ENCODE results near the gene HDAC8. TPM values are rescaled to one million over a fixed set of nuclear protein-coding genes. Genes with fewer than 3 reads are reported as not detected.
"Not testable (repeated sequence)": the region's sequence is repeated elsewhere in the genome, so short reads cannot be mapped to it uniquely, and the experiment has no call there.

Gene HDAC8
- total RNA-seq, 1 experiment from 2014 or later: 21.4 TPM

- Histone ChIP-seq H3K27me3 (ENCODE audit: insufficient read depth, low read length) (no peaks in the 10 kb centered on the region), H3K4ac (ENCODE audit: low read depth, low read length) (no peak overlapping the region), H3K18ac (ENCODE audit: insufficient read length, low read depth, low read length) (no peak overlapping the region), H4K20me1 (ENCODE audit: control insufficient read depth, insufficient read depth, insufficient read length) (no peaks in the 10 kb centered on the region), H4K8ac (replicated peaks; ENCODE audit: insufficient read length, low read depth, low read length) (no peak overlapping the region), H2AFZ (ENCODE audit: low read length) (no peak overlapping the region), H4K5ac (ENCODE audit: insufficient read length, low read depth, low read length) (no peak overlapping the region), H3K9me3 (ENCODE audit: control insufficient read depth, low read depth, low read length) (peaks cover 27% of the 10 kb centered on the region), H2BK12ac (ENCODE audit: insufficient read length, low read depth, low read length) (no peak overlapping the region), H3T11ph (ENCODE audit: low read length) (no peak overlapping the region), H2BK120ac (ENCODE audit: low read depth, low read length, poor library complexity, severe bottlenecking) (no peak overlapping the region), H3K14ac (ENCODE audit: insufficient read depth, low read length) (no peak overlapping the region), H3K4me1 (ENCODE audit: insufficient read depth, low read length) (no peaks in the 10 kb centered on the region), H2AK5ac (ENCODE audit: insufficient read length, low read length) (no peak overlapping the region), H3K79me1 (ENCODE audit: insufficient read depth, low read depth, low read length, poor library complexity, severe bottlenecking) (no peaks in the 10 kb centered on the region), H3K23ac (ENCODE audit: insufficient read length, low read depth, low read length) (no peak overlapping the region), H2BK5ac (ENCODE audit: insufficient read length, low read length) (no peak overlapping the region), H3K23me2 (ENCODE audit: insufficient read length, low read depth, low read length, poor library complexity, severe bottlenecking) (no peaks in the 10 kb centered on the region), H3K27ac (ENCODE audit: insufficient read length, low read depth, low read length) (no peak overlapping the region), H3K79me2 (ENCODE audit: insufficient read depth, low read length) (no peaks in the 10 kb centered on the region), H4K91ac (ENCODE audit: insufficient read length, low read depth, low read length) (no peak overlapping the region), H3K56ac (ENCODE audit: insufficient read length, low read depth, low read length) (no peak overlapping the region), H3K4me2 (ENCODE audit: insufficient read depth, insufficient read length, low read length) (no peak overlapping the region), H3K9ac (ENCODE audit: extremely low read depth, insufficient read length, low read length) (no peak overlapping the region), H2BK20ac (ENCODE audit: low read depth, low read length, poor library complexity, severe bottlenecking) (no peak overlapping the region), H2BK15ac (ENCODE audit: low read depth, low read length) (no peak overlapping the region)
- Mint-ChIP-seq H3K27ac (no peak overlapping the region), H3K36me3 (ENCODE audit: insufficient read depth in 1 of 3, low read depth in 3 of 3) (peaks cover 0 to 12% (median 0%) of the 10 kb centered on the region in 3 experiments; a peak in 4 of 7 replicates), H3K27me3 (ENCODE audit: low read depth) (no peaks in the 10 kb centered on the region), H3K9me3 (peaks cover 55 to 58% of the 10 kb centered on the region in 2 experiments), H3K4me3 (no peak overlapping the region), H3K4me1 (no peaks in the 10 kb centered on the region)
- TF ChIP-seq, protein P1, sequence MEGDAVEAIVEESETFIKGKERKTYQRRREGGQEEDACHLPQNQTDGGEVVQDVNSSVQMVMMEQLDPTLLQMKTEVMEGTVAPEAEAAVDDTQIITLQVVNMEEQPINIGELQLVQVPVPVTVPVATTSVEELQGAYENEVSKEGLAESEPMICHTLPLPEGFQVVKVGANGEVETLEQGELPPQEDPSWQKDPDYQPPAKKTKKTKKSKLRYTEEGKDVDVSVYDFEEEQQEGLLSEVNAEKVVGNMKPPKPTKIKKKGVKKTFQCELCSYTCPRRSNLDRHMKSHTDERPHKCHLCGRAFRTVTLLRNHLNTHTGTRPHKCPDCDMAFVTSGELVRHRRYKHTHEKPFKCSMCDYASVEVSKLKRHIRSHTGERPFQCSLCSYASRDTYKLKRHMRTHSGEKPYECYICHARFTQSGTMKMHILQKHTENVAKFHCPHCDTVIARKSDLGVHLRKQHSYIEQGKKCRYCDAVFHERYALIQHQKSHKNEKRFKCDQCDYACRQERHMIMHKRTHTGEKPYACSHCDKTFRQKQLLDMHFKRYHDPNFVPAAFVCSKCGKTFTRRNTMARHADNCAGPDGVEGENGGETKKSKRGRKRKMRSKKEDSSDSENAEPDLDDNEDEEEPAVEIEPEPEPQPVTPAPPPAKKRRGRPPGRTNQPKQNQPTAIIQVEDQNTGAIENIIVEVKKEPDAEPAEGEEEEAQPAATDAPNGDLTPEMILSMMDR (conservative IDR thresholded peaks at IDR 0.05): no peak
- DNase-seq: no peak
- WGBS (ENCODE audit: extremely low coverage, insufficient read length, low lambda C conversion rate): no CpG with 5 or more reads among the region's 2 CpGs
These were observed 31.5 kb upstream of the HDAC8 start for GRCh38 chrX:72604112-72604511.

DNA sequence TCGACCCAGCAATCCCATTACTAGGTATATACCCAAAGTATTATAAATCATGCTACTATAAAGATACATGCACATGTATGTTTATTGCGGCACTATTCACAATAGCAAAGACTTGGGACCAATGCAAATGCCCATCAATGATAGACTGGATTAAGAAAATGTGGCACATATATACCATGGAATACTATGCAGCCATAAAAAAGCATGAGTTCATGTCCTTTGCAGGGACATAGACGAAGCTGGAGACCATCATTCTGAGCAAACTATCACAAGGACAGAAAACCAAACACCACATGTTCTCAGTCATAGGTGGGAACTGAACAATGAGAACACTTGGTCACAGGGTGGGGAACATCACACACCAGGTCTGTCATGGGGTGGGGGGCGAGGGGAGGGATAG is 18.4 kb upstream of the HDAC8 start:
- not testable (repeated sequence) for H3K27ac Mint-ChIP-seq; H2AFZ ChIP-seq (ENCODE audit: low read length); H3K4me1 Mint-ChIP-seq; H3K23ac ChIP-seq (ENCODE audit: insufficient read length, low read depth, low read length); H3K14ac ChIP-seq (ENCODE audit: insufficient read depth, low read length); H3K56ac ChIP-seq (ENCODE audit: insufficient read length, low read depth, low read length); H3K79me1 ChIP-seq (ENCODE audit: insufficient read depth, low read depth, low read length, poor library complexity, severe bottlenecking); H3K4me1 ChIP-seq (ENCODE audit: insufficient read depth, low read length); H3K9ac ChIP-seq (ENCODE audit: extremely low read depth, insufficient read length, low read length); H2BK15ac ChIP-seq (ENCODE audit: low read depth, low read length); H4K8ac ChIP-seq (replicated peaks; ENCODE audit: insufficient read length, low read depth, low read length); H4K5ac ChIP-seq (ENCODE audit: insufficient read length, low read depth, low read length); DNase-seq; H3K4me2 ChIP-seq (ENCODE audit: insufficient read depth, insufficient read length, low read length); H4K91ac ChIP-seq (ENCODE audit: insufficient read length, low read depth, low read length); H3K79me2 ChIP-seq (ENCODE audit: insufficient read depth, low read length); H2BK20ac ChIP-seq (ENCODE audit: low read depth, low read length, poor library complexity, severe bottlenecking); H3K27ac ChIP-seq (ENCODE audit: insufficient read length, low read depth, low read length); H3K4me3 Mint-ChIP-seq; H3K4ac ChIP-seq (ENCODE audit: low read depth, low read length); H3T11ph ChIP-seq (ENCODE audit: low read length); H3K18ac ChIP-seq (ENCODE audit: insufficient read length, low read depth, low read length); H3K27me3 ChIP-seq (ENCODE audit: insufficient read depth, low read length); H4K20me1 ChIP-seq (ENCODE audit: control insufficient read depth, insufficient read depth, insufficient read length); H2AK5ac ChIP-seq (ENCODE audit: insufficient read length, low read length); H3K23me2 ChIP-seq (ENCODE audit: insufficient read length, low read depth, low read length, poor library complexity, severe bottlenecking); H3K9me3 ChIP-seq (ENCODE audit: control insufficient read depth, low read depth, low read length); H3K27me3 Mint-ChIP-seq (ENCODE audit: low read depth); H2BK120ac ChIP-seq (ENCODE audit: low read depth, low read length, poor library complexity, severe bottlenecking); H2BK12ac ChIP-seq (ENCODE audit: insufficient read length, low read depth, low read length); H2BK5ac ChIP-seq (ENCODE audit: insufficient read length, low read length)
- Mint-ChIP-seq H3K9me3 (peaks cover 63 to 69% of the 10 kb centered on the region in 2 experiments), H3K36me3 (ENCODE audit: insufficient read depth in 1 of 3, low read depth in 3 of 3) (peaks cover 0 to 22% (median 6%) of the 10 kb centered on the region in 3 experiments; a peak in 4 of 7 replicates)
- no CpG with 5 or more reads among the region's 4 CpGs for WGBS (ENCODE audit: extremely low coverage, insufficient read length, low lambda C conversion rate)
